Myocyte (in vitro differentiated cells): ENCODE results near the gene VAMP2. TPM values are rescaled to one million over a fixed set of nuclear protein-coding genes. Genes with fewer than 3 reads are reported as not detected.

Experiments used
- DNase-seq: peaks from one replicate; pipeline ENCODE4 v3.0.0-alpha.2; 2012; ENCODE audit warnings: low read depth
- polyA plus RNA-seq: library from polyadenylated mRNA; unstranded; fragments of >200 nt; gene quantifications from one replicate; pipeline ENCODE4 v1.2.1, GENCODE V29; 2012; ENCODE audit warnings: missing spikeins
- total RNA-seq: library from RNA; depleted of rRNA; stranded (reverse); fragments of >200 nt; gene quantifications from 2 replicates; pipeline ENCODE4 v1.2.3, GENCODE V29; 2014

VAMP2 gene, protein sequence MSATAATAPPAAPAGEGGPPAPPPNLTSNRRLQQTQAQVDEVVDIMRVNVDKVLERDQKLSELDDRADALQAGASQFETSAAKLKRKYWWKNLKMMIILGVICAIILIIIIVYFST
- 10.5 and 12.3 TPM in 2 replicates for total RNA-seq
- polyA plus RNA-seq, result 69.3 TPM

DNA sequence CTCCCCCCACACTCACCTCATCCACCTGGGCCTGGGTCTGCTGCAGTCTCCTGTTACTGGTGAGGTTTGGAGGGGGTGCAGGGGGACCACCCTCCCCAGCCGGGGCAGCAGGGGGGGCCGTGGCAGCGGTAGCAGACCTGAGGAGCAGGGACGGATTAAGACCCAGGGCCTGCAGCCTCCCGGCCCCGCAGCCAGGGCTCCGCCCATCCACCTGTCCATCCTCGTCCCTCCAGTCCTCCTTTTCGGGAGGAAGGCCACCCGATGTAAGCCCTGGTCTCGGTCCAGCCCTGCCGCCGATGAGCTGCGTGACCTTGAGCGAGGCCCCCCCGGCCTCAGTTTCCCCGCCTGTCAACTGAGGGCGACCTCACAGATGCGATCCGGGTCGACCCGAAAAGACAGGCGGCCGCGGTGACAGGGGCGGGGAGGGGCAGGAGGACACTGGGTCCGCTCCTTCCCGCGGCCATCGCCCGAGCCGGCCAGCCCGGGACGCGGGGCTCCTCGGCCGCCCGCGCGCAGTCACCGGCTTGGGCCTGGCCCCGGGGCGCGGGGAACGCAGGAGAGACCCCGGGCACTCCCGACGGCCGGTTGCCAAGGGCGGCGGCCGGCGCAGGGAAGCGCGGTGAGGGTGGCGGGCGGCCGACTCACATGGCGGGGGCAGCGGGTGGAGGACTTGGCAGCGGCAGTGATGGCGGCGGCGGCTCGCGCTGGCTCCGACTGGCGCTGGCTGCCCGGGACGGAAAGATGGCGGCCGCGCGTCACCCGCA, at the start of gene VAMP2:
Gene VAMP2, minus strand, starts transcription at position 716 of the 764 bp plus-strand sequence. Its CDS starts 69 bp downstream, at position 647.
- DNase-seq, result peak; percentile 77

DNA sequence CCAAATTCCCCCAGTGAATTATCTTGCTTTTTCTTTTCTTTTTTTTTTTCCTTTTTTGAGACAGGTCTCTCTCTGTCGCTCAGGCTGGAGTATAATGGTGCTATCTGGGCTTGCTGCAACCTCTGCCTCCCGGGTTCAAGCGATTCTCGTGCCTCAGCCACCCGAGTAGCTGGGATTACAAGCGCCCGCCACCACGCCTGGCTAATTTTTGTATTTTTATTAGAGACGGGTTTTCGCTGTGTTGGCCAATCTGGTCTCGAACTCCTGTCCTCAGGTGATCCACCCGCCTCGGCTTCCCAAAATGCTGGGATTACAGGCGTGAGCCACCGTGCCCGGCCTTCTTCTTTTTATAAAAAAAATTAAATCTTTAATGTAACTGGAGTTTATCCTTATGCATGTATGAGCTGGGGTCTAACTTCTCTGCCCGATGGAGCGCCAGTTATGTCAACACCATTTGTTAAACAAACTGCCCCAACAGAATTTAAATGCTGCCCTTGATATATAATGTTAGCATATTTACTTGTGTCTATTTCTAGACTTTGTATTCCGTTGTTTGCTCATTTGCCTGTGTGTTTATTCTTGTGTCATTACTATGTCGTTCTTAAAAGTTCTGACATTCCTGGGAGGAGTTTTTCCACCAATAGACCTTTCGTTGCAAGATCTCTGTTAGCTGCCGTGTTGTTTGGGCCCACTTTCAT, 48.2 kb upstream of the VAMP2 start:
- no peak for DNase-seq

DNA sequence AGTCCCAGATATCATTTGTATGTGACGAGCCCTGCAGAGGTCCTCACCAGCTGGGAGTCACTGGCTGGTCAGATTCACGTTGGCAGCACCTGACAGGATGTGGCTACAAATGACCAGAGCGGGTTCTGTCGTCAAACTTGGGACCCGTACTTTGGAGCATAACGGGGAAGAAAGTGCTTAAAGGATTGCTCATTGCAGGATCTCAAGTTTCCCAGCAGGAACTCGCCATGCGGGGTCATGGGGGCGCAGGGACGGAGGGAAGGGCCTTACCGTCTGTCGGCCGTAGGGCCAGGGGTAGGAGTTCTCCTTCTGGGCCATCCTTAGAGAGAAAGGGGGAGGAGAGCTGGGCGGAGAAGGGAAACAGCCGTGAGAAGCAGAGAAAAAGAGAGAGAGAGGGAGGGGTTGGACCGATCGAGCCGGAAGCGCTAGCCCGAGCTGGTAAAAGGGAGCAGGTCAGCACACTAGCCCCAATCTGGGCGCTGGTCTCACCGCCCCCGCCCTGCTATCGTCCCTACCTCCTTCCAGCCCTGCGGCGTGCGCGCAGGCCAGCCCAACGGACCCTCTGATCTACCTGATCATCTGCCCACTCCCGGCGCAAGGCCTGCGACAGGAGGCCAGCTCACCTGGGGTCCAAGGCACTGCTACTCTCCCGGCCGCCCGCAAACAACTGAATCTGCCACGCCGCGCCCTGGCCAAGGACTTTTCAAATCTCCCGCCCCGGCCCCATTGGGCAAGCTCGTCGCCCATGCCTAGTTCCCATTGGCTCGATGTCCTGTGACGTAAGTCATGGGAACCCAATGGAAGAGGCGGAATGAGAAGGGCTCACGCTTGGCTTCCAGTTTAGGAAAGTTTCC, 47.4 kb upstream of the VAMP2 start, which contains the start of gene AURKB:
Gene AURKB, minus strand, starts transcription at position 669 of the 854 bp plus-strand sequence. Its CDS starts 351 bp downstream, at position 318.
- DNase-seq, result peak; percentile 98

DNA sequence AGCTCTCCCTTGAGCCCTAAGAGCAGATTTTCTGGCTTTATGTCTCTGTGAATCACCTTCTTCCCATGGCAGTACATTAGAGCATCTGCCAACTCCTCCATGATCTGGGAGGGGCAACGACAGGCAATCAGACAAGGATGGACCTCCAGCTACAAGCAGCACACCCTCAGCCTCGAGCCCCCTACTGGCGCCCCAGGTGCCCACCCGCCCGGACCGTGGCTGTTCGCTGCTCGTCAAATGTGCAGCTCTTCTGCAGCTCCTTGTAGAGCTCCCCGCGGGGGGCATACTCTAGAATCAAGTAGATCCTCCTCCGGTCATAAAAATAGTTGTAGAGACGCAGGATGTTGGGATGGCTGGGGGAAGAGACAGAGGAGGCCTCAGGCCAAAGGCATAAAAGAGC, 43.8 kb upstream of the VAMP2 start:
- no peak for DNase-seq

DNA sequence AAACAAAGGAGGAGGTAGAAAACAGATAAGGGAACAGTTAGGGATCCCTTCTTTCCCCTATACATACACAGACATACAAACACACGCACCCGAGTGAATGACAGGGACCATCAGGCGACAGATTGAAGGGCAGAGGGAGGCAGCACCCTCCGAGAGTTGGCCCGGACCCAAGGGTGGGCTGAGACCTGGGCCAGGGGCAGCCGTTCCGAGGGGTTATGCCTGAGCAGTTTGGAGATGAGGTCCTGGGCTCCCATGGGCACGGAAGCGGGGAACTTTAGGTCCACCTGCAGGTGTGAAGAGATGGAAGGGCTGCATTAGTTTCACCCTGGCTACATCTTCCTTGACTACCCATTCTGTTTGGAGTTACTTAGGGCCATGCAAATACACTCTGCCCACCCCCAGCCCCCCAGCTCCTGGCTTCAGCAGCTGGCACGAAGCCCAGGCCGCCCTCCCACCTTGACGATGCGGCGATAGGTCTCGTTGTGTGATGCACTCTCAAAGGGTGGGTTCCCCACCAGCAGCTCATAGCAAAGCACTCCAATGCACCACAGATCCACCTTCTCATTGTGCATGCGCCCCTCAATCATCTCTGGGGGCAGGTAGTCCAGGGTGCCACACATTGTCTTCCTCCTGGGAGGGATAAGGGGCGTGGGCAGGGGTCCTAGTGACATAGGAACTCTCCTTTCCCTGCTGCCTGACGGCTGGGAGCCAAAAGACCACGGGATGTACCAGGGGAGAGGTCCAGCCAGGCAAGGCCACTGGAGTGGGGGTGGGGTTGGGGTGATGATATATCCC, 42.2 kb upstream of the VAMP2 start:
- no peak for DNase-seq

DNA sequence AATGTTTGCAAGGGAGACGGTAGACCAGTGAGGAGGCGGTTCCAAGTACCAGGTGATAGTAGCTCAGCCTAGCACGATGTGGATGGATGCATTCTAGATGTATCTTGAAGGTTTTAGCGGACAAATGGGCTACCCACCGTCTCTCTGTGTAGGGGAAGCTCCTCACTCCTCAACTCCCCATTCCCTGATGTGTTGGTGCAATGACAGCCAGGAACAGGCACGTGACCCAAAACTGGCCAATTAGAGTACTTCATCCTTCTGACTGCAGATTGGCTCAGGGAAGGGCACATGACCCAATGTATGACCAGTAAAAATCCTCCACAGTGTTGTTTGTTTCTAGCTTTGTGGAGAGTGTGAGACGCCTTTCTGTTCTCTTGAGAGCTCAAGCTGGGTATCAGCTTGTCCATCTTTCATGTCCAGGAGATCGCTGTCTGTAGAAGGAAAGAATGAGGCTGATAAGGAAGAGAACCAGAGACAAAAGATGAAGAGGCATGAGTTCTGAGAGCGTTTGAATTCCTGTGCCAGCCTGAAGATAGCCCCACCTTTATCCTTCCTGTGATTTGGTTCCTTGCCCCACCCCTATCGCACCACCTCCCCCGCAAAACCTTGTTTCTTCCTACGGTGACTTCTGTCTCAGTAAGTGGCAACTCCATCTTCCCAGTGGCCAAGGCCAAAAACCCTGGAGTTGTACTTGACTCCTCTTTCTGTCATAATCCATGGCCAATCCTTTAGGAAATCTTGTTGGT, 29.5 kb upstream of the VAMP2 start:
- peak; percentile 80 for DNase-seq

DNA sequence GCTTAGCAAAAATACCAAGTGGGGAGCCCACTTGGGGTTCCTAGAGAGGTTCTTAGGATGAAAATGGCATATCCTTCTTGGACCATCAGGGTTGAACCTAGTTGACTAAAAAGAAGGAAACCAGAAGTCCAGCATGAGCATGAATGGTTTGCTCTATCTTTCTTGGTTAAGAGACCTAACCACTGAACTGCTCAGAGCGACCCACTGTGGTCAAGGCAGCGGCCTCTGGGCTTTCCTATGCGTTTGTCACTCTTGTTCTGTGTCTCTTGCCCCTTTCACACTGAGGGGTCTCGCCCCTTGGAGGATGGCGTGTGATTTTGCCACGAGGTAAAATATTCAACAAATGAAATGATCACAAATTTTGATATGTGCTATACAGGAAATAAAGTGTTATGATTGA, 27.8 kb upstream of the VAMP2 start:
- no peak for DNase-seq

DNA sequence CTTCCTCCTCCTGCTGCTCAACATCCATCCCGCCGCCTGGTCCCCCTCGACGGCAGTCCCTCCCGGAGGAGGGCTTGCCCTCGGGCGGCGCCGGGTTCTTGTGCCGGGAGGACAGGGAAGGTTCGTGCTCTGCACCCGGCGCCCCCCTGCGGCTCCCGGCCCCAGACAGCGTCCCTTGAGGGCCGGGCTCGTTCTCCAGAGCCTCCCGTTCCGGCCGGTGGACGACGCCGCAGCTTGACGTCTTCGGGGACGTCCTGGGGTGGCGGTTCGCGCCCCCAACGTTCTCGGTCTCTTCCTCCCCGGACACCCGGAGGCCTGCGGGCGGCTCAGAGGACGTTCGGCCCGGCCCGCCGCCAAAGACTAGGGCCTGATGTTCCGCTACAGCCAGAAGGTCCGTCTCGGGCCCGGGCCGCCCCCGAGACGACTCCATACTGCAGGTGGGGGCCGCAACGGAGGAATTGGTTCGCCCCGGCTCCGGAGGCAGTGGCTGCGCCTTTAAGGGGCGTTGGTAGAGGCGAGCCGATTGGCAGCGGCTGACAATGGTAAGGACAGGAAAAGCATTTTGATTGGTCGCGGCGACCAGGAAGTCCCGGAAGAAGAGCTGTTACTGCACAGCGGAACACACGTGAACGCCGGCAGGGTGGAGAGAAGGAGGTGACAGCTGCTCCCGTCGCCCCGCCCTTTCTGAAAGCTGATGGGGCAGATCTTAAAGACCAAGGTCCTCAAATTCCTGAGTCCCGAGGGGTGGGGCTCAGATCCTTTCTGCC, 27.1 kb upstream of the VAMP2 start, which contains the start of gene BORCS6:
Gene BORCS6, minus strand, starts transcription at position 470 of the 767 bp plus-strand sequence. Its CDS starts 40 bp downstream, at position 430.
- DNase-seq, result peak; percentile 99

DNA sequence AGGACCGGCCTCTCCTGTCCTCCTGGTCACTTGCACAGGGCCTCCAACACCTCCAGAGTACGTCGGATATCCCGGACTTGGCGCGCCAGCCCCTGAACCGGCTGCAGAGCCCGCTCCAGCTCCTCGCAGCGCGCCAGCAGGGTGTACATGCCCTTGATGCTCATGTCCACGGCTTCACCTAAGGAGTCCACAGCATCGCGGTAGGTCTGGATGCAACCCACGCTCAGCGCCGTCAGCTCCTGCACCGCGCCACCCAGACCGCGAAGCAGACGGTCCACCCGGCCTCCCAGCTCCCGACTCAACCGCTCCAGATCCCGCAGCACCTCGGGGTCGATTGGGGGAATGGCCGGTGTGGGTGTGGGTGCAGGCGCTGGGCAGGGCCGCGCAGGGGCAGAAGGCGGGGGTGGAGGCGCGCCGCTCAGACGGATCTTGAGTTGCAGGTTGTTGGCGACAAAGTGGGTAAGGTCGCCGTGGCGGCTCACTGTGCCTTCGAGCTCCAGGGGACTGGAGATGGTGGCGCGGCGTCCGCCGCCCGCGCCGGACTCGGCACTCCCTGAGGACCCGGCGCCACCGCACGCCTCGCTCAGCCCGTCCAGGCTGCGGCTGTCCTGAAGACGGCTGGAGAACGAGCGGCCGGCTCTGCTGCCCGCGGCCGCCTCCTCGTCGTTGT, 26.4 kb upstream of the VAMP2 start:
- no peak for DNase-seq

DNA sequence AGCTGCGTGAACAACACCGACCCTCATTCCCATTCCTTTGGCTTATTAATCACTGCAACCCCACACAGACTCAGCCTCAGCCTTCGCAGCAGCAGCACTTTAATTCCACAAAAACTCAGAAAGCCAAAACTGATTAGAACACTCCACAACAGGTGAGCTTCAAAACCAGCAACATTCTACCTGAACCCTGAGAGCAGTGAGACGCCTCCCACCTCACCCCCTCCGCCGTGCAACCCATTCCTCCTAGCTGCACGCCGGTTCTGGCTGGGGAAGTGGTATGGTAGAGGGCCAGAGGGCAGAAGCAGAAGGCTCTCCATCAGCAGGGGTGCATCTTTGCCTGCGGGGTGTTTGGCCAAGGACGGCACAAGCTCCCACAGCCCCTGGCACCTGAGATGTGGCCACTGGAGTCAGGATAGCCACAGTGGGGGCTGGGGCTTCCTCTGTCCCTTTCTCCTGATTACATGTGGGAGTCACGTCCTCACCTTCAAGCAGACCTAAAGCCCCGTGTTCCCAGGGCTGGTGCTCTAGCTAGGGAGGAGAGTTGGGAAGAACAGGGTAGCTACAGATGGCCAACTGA, 25.6 kb upstream of the VAMP2 start:
- no peak for DNase-seq

DNA sequence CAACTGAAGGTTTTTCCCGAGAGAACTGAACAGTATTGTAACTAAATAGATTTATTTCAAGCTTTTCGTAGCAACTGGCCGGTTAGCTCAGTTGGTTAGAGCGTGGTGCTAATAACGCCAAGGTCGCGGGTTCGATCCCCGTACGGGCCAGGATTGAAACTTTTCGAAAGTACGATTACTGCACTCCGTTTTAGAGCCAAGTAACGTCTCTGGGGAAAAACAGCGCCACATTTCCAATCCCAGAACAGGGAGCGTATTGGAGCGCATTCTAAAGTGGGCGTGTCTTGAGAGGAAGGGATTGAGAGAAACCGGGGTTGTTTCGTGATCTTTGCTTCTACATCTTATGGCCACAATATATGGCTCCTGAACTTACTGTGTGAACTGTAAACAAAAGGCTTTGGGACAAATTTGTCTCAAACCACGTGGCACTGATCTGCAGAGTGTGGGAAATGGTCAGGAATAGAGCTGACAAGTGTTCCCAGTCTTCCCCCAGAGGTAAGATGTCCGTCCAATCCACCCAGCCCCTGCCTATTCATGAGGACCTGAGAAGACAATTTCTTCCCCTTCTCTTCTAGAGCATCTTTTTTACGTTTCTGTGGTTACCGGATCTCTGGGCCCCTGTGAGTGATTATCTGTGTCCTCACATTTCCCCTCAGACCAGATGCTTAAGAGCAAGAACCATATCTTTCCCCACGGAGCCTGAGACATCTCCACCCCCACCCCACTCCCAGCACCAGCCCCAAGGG, 24.9 kb upstream of the VAMP2 start:
- DNase-seq, result peak; percentile 99

DNA sequence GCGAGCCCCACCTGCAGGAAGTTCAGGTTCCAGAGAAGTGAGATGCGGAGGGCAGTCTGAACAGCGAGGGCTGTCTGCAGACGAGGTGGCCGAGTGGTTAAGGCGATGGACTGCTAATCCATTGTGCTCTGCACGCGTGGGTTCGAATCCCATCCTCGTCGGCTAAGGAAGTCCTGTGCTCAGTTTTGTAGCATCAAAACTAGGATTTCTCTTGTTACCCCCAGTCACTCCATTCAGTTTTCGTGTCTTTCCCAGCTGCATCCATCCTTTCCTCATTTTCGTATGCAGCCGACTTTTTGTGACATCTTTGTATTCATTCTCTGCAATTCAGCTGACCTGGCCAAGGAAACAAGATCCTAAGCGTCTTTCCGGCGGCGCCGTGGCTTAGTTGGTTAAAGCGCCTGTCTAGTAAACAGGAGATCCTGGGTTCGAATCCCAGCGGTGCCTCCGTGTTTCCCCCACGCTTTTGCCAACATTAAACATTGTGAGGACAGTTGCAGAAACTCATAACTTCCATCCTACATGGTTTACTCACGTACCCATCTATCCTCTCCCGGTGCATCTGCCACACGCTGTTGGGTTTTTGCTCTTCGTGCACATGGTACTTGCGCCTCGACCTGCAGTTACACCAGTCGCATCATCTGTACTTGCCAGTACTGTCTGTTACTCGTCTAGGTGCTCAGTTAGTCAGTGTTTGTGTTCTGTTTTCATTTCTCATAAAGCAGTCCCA, 24.2 kb upstream of the VAMP2 start:
- peak; percentile 94 for DNase-seq

DNA sequence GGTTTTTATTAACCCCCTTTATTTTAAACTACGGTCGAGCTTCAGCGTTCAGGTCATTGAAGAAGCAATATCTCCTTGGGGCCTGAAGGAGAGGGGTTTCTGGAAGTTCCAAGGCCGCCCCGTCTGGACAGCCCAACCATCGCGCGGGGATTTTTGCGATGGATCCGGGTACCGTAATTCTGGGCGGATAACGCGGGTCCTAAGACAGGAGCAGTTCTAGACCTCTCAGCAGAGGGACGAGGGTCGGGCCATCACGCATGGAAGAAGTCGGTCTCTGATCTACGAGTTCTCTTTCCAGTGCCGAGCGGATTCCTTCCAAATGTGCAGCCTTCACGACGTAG, 23.7 kb upstream of the VAMP2 start:
- no peak for DNase-seq

DNA sequence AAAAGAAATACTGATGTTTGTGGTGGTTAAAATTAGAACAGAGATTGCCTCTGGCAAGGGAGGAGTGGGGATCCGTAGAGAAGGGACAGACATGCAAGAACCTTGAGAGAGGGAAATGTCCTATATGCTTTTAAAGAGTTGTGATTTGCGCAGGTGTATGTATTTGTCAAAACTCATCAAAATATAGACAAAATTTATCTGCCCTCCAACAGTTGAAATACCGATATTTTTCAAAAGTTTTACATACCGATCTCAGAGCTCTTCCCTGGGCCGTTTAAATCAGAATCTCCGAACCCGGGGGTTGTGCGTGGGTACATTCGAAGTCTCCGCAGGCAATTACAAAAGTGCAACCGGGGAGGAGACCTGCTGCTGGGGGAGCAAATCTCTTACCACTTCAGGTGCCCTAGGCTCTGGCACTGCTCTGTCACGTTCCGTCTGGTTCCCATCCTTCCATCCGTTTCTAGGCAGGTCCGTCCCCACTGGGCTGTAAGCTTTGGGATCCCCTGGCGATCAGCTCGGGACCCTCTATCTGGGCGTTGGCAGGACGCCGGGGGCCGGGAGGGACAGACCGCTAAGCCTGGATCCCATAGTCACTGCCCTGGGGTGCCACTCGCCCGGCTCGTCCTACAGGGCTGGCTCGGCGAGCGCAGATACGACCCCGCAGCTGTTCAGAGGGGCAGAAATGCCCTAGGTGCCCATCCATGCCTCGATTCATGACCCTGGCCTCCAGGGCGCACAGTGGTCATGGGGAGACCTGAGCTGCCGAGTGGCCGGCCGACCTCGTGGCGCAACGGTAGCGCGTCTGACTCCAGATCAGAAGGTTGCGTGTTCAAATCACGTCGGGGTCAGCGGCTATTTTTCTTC, 23.1 kb upstream of the VAMP2 start:
- peak; percentile 82 for DNase-seq

DNA sequence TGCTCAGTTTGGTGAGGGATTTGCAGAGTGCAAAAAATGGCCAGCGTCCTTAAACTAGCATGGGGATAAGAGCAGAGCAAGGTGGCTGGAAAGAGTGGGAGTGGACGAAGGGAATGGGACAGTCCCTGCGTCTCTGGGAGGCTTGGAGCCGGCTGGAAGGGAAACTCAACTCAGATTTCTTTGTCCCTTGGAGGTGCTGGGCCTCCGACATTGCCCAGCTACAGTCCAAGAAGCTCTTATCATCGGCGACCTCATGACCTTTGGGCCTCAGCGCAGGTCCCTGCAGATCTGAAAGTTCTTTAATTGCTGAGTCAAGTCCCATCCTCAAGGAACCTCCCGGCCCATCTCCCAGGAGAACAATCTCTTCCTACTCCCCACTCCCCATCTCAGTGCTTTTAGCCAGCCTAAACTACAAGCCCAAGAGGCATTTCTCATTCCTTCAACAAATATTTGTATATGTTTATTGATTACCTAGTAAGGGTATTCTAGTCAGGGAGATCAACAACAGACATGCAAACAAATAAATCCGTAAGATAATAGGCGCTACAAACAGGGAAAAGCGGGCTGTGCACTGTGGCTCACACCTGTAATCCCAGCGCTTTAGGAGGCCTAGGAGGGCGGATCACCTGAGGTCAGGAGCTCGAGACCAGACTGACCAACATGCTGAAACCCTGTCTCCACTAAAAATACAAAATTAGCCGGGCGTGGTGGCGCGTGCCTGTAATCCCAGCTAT, 14.4 kb upstream of the VAMP2 start:
- DNase-seq, result no peak
